HG02973 (cell line): ENCODE measurements around the gene ATG5.

Experiments used
- ATAC-seq: cut with Tn5 transposase; IDR thresholded peaks from one replicate; pipeline ENCODE4 v1.9.1; 2021; ENCODE audit warnings: moderate library complexity; ENCODE audit not compliant: unreplicated experiment

Gene ATG5

GRCh38 chr6:106184629-106185028, 140.9 kb downstream of the ATG5 start:
- ATAC-seq: no peak

GRCh38 chr6:106183430-106183829, 142.1 kb downstream of the ATG5 start:
- ATAC-seq: no peak

- peak; percentile 75 for ATAC-seq
Measured at GRCh38 chr6:106182455-106182854, 143.1 kb downstream of the ATG5 start.

DNA sequence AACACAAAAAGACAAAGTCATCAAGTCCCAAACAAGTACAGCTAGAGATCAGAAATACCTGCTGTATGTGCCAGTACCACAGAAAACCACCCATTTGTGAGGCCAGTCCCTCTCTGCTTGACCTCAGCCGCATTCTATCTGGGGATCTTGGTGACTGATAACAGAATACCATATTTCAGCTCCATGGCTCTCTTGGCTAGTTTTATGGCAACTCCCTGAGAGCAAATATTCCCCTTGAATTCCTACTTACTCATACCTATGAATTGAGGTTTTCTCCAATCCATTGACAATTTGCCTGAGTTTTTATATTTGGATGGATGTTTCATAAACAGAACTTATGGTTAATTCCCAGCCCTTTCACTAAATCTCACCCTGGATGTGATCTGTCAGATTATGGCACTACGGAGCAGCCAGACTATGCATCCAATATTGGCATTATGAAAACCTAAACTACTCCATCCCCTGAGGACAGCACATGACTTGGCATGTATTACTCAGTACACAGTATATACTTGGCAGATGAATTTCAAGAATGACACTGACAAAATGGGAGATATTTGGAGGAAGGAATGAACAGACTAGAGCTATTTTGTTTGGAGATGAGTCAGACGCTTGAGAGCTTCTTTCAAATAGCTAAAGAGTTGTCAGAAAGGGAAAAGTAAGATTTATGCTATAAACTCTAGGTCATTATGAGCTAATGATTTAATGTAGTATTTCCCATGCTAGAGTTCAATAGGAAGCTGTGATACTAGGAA, 143.7 kb downstream of the ATG5 start:
- no peak for ATAC-seq

DNA sequence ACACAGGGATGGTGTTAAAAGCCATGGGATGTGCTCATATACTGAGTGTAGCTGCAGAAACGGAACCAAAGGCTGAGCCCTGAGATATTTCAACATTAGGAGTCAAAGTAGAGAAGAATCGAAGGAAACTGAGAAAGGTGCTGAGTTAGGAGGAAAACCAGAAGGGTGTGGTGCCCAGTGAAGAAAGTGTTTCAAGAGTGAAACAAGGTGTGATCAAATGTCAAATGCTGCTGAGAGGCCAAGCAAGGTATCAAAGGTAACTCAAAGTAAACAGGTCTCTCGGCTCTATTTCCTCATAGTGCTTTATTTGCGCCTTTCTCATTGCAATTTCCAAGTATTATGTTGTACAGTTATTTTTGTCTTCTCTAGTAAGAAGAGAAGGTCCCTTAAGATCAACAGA, 145.4 kb downstream of the ATG5 start:
- no peak for ATAC-seq

DNA sequence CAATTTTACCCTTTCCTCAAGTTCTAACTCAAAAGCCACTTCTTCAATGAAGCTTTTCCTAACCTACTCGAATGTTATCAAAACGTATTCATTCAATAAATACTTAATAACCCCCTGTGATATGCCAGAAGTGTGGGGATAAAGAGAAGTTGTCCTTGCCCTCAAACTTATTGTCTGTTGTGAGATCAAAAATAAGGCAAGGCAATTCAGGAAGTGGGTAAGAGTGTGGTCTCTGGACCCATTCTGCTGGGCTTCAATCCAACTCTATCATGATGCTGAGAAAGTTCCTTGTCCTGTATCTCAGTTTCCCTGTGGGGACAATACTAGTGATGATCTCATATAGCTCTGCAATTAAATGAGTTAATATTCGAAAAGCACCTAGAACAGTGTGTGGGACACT, 146.7 kb downstream of the ATG5 start:
- ATAC-seq: no peak

DNA sequence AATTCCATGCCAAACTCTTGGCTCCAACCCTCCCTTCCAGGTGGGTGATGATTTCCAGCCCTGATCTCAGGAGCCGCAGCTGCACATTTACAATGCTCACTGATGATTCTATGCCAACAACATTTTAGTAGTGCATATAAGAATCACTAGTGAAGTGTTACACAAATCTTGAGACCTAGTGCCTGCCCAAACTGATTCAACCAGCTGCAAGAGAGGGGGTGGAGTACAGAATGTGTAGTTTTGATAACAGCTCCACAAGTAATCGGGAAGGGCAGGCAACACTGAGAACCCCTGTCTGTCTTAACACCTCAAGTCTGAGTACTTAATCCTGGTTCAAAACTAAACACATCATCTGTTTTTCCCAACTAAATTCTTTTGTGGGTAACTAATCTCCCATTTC, 147.8 kb downstream of the ATG5 start:
- no peak for ATAC-seq

DNA sequence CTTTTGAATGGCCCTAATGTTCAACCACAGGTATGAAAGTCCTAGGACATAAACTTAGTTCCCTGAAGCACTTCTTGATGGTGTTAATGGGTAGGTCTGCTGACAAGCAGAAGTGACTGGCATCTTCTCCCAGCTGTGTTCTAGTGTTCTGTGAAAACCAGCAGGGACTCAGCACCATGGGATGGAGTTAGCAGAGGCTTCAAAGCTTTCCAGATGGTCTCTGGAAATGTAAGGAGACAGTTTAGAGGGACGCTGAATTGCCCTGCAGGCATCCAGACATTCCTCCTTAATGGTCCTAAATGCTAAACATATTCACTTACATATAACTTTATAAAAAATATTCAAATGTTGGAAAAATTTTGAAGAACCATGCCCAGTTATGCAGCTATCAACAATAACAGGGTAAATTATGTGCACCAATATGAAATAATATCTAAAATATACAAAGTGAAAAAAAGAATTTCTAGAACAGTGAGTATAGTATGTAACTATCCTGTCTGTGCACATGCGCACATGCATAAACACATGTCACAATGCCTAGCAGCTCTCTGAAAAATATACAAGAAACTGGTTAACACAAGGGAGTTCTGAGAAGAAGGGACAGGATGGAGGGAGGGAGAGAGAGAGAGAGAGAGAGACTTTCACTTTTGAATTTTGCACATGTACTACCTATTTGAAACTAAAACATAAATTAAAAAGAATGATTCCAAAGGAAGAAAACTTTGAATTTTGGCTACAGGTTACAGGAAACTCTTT, 152.3 kb downstream of the ATG5 start:
- no peak for ATAC-seq

DNA sequence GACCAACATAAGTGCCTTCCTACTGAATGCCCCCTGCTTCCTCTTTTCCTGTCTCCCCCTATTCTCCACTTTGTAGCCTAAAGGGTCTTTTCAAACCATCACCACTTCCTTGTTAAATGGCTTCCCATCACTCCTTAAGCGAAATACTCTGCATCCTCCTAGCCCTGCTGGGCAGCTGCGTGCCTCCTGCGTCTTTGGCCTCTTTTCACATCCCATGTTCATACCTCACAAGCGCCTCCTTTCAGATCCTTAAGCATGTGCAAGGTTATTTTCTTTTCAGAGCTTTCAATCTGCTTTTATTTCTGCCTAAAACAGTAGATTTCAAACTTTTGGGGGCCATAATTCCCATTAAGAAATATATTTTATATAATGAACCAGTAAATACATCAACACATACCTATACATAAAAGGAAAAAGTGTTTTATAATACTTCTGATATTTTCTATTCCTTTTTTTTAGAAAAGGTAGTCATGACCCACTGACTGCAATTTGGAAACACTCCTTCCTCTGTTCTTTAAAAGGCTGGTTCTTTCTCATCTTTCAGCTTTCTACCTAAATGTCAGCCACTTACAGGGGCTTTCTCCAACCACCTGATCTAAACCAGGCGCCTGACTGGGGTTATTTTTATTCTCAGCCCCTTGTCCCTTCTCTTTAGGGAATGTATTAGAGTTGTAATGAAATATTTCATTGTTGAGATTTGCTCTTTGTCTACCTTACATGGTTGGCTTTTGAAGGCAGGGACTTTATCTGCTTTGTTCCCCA, 155.3 kb downstream of the ATG5 start:
- no peak for ATAC-seq

- ATAC-seq: no peak
Measured at GRCh38 chr6:106169517-106169916, 156.0 kb downstream of the ATG5 start.

DNA sequence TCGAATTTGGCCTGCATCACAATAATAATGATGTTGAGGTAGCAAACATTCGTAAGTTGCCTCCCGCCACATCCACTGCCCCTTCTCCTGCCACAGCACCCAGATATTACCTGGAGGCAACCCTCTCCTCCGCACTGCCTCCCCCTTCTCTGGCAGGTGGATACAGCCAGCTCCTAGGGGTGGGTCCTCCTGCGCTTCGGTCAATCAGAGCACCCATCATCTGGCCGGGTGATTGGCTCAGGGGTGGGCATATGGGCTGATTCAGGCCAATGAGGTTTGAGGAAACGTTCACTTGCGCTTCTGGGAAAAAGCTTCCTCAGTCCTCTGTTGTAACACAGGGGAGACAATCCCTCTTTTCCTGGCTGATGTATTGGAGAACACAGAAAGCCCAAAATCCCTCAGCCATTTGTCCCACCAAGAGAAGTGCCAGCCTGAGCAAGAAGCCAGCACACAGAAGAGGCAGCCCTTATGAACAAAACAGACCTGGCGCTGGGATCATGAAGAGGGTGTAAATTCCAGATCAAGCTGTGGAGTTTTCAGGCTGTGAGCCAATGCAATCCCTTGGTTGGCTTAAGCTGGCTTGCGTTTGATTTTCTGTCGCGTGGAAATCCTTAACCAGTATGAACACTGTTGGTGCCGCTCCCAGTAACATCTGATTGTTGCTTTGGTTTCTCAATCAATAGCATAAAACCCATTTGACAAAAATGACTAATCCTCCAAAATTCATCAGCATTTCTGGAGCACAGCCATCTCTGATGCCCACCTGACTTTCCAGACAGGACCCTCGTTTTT, 157.3 kb downstream of the ATG5 start:
- ATAC-seq: no peak

DNA sequence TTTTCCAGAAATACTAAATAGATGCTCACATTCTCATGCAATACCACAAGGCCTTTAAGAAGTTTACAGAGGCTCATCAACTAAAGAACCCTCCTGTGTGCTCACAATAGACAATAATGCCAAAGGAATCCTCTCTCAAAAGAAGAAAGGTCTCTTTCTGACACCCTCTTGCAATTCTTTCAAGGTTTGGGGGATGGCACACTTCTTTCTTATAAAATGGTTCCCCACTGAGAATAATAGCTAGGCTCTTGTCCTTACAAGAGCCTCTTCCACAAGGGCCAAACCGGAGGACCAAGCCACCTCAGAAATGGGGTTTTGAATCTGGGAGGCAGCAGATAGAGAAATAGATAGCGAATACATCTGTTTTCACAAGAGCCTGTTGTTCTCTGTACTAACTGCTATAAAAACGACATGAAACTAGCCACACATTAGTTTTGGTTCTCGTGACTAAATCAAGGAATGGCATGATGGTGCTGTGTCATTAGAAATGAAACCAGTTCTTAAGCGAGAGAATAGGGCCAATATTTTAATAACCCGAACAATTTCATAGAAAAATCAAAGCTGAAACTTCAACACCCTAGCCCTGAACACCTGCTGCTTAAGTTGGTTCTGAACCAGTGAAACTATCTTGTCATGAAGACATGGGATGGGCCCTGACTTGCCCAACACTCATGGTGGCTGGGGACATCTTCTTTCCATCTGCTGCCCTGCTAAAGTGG, 158.3 kb downstream of the ATG5 start:
- ATAC-seq: peak; percentile 42

DNA sequence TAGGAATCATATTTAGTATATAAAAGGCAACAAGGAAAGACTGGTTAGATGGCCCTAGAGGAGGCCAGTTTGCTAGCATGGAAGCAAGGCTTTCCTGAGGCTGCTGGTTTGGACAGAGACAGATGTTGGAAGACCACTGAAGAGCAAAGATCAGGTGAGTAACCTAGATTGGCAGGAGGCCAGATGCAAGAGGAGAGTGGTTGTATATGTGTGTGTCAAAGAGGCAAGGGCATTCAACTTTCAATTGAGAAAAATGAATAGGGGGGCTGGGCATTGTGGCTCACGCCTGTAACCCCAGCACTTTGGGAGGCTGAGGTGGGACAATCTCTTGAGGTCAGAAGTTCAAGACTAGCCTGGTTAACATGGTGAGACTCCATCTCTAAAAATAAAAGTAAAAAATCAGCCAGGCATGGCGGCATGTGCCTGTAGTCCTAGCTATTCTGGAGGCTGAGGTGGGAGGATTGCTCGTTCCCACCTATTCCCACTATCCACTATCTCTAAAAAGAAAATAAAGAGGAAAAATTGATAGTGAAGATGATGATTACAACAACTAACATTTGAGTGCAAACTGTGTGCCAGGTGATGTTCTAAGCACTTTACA, 159.6 kb downstream of the ATG5 start:
- no peak for ATAC-seq

GRCh38 chr6:106163966-106164877, 161.3 kb downstream of the ATG5 start:
- ATAC-seq: peak; percentile 60

GRCh38 chr6:106163446-106163965, 162.1 kb downstream of the ATG5 start:
- ATAC-seq: peak; percentile 11

DNA sequence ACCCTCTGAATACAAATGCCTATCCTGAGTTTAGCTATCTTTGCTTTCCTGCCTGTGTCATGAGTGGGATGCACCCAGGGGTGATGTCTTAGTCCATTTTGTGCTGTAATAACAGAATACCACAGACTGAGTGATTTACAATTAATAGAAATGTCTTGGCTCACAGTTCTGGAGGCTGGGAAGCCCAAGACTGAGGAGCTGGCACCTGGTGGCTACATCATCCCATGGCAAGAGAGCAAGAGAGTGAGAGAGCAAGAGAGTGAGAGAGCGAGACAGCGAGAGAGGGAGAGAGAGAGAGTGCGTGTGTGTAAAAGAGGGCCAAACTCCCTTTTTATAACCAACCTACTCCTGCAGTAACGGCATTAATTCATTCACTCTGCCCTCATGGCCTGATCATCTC, 162.6 kb downstream of the ATG5 start:
- ATAC-seq: no peak

DNA sequence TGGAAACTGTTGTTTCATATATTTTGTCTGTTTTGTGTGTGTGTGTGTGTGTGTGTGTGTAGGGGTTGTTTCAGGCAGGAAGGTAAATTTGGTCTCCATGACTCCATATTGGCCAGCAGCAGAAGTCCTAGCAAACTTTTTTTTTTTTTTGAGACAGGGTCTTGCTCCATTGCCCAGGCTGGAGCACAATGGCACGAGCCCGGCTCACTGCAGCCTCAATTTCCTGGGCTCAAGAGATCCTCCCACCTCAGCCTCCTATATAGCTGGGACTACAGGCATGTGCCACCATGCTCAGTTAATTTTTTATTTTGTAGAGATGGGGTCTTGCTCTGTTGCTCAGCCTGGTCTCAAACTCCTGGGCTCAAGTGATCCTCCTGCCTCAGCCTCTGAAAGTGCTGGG, 163.7 kb downstream of the ATG5 start:
- no peak for ATAC-seq

DNA sequence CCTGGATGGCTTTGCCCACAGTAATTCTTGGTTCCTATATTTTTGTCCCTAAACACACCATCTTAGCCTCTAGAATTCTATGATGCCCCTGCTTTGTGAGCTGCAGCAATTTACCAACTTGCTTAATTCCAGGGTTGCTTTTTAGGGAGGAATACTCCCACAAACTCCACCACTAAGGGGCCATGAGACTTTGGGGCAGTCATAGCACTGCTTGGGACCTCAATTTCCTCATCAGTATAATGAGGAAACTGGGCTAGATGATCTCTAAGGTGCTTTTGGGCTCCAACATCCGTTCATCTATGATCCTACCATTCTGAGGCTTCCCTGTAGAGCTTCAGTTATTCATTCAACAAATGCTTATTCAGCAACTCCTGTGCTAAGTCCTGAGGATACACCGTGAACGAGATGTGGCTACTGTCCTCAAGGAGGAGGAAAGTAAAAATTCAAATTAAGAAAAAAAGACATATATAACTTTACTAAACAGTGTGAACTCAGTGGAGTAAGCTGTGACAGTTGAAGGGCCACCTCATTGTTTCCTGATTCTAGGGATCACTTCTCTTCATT, 164.2 kb downstream of the ATG5 start:
- ATAC-seq: no peak
